Measurements from ENCODE around the gene SLC25A44. TPM values are rescaled to one million over a fixed set of nuclear protein-coding genes. Genes with fewer than 3 reads are reported as not detected.
"Not testable (repeated sequence)": the region's sequence is repeated elsewhere in the genome, so short reads cannot be mapped to it uniquely, and the experiment has no call there.

The SLC25A44 gene
- total RNA-seq, 4 donors from 2014 or later, result 19.1 to 89.8 (median 36.3) TPM

GRCh38 chr1:156177919-156178654 lies 15.8 kb upstream of the SLC25A44 start:
- DNase-seq (ENCODE audit: low spot score), result no peak
- TF ChIP-seq CTCF (IDR thresholded peaks at IDR 0.05), result no peak

GRCh38 chr1:156180471-156180870 lies 13.4 kb upstream of the SLC25A44 start:
- no peak for ATAC-seq (ENCODE audit: low FRiP score)
- no peak for DNase-seq (ENCODE audit: low spot score)
- TF ChIP-seq CTCF (IDR thresholded peaks at IDR 0.05), result no peak

More at GRCh38 chr1:156177919-156178654, 15.8 kb upstream of the SLC25A44 start:
- no peak for ATAC-seq (ENCODE audit: low FRiP score)

GRCh38 chr1:156181391-156181924 lies 12.4 kb upstream of the SLC25A44 start:
- not testable (repeated sequence) for DNase-seq (ENCODE audit: low spot score); ATAC-seq (ENCODE audit: low FRiP score)

GRCh38 chr1:156182010-156182779 lies 11.7 kb upstream of the SLC25A44 start:
- DNase-seq (ENCODE audit: low spot score); ATAC-seq (ENCODE audit: low FRiP score): not testable (repeated sequence)

- not testable (repeated sequence) for ATAC-seq (ENCODE audit: low FRiP score); DNase-seq (ENCODE audit: low spot score)
These were observed 7.3 kb upstream of the SLC25A44 start for GRCh38 chr1:156186347-156187177.

GRCh38 chr1:156190265-156190664 lies 3.6 kb upstream of the SLC25A44 start:
- not testable (repeated sequence) for ATAC-seq (ENCODE audit: low FRiP score); DNase-seq (ENCODE audit: low spot score)

- DNase-seq (ENCODE audit: low spot score), result no peak
- no peak for TF ChIP-seq CTCF (IDR thresholded peaks at IDR 0.05)
- ATAC-seq (ENCODE audit: low FRiP score), result no peak
These were observed 2.5 kb upstream of the SLC25A44 start for GRCh38 chr1:156191292-156191964.

GRCh38 chr1:156193208-156193487 lies 756 bp upstream of the SLC25A44 start:
- ATAC-seq (ENCODE audit: low FRiP score) (no peak), DNase-seq (ENCODE audit: low spot score) (no peak)
- TF ChIP-seq CTCF (IDR thresholded peaks at IDR 0.05), result no peak
